ENCODE measurements around the gene PCTP. TPM values are rescaled to one million over a fixed set of nuclear protein-coding genes. Genes with fewer than 3 reads are reported as not detected.

The PCTP gene
- total RNA-seq, 1 donor from 2014 or later, result 17.8 TPM

GRCh38 chr17:55778389-55779118 lies 27.7 kb downstream of the PCTP start:
- intact Hi-C loops (cut with DNase I), result no loop called here
- no peak for TF ChIP-seq CTCF (IDR thresholded peaks at IDR 0.05)
- peaks cover 32 to 36% of the 10 kb centered on the region in 2 donors for H3K36me3 ChIP-seq
- no peaks in the 10 kb centered on the region for H3K4me1 ChIP-seq
- H3K27ac ChIP-seq, result no peak overlapping the region
- H3K4me3 ChIP-seq, result no peak overlapping the region
- DNase-seq (ENCODE audit: low spot score in 2 of 2), result no peak
- H3K27me3 ChIP-seq, result no peaks in the 10 kb centered on the region
- no peaks in the 10 kb centered on the region for H3K9me3 ChIP-seq

GRCh38 chr17:55783684-55784245 lies 32.9 kb downstream of the PCTP start:
- Histone ChIP-seq H3K36me3 (no peaks in the 10 kb centered on the region), H3K4me3 (no peak overlapping the region), H3K27me3 (no peaks in the 10 kb centered on the region), H3K27ac (peak overlapping the region in 1 of 2 donors; percentile 23), H3K4me1 (no peaks in the 10 kb centered on the region), H3K9me3 (no peaks in the 10 kb centered on the region)
- DNase-seq (ENCODE audit: low spot score in 2 of 2), result peak in 1 of 2 donors; percentile 76
- no peak for TF ChIP-seq CTCF (IDR thresholded peaks at IDR 0.05)
- intact Hi-C loops (cut with DNase I), result no loop called here

- no peak overlapping the region for H3K4me3 ChIP-seq
- H3K27ac ChIP-seq, result no peak overlapping the region
- TF ChIP-seq CTCF (IDR thresholded peaks at IDR 0.05), result no peak
- H3K36me3 ChIP-seq, result no peaks in the 10 kb centered on the region
- H3K9me3 ChIP-seq, result no peaks in the 10 kb centered on the region
- intact Hi-C loops (cut with DNase I), result no loop called here
- H3K4me1 ChIP-seq, result no peaks in the 10 kb centered on the region
- no peak for DNase-seq (ENCODE audit: low spot score in 2 of 2)
- no peaks in the 10 kb centered on the region for H3K27me3 ChIP-seq
Measured at GRCh38 chr17:55784666-55785065, 33.8 kb downstream of the PCTP start.

- intact Hi-C loops (cut with DNase I), result no loop called here
- DNase-seq (ENCODE audit: low spot score in 2 of 2), result no peak
- Histone ChIP-seq H3K27me3 (no peaks in the 10 kb centered on the region), H3K4me3 (no peak overlapping the region), H3K9me3 (no peaks in the 10 kb centered on the region), H3K4me1 (no peaks in the 10 kb centered on the region), H3K36me3 (no peaks in the 10 kb centered on the region), H3K27ac (no peak overlapping the region)
- TF ChIP-seq CTCF (IDR thresholded peaks at IDR 0.05), result no peak
Measured at GRCh38 chr17:55785181-55785580, 34.3 kb downstream of the PCTP start.

GRCh38 chr17:55793272-55793671 lies 42.4 kb downstream of the PCTP start:
- intact Hi-C loops (cut with DNase I), result no loop called here
- Histone ChIP-seq H3K4me1 (no peaks in the 10 kb centered on the region), H3K36me3 (no peaks in the 10 kb centered on the region), H3K27ac (no peak overlapping the region), H3K27me3 (no peaks in the 10 kb centered on the region), H3K4me3 (no peak overlapping the region), H3K9me3 (no peaks in the 10 kb centered on the region)
- DNase-seq (ENCODE audit: low spot score in 2 of 2), result no peak
- no peak for TF ChIP-seq CTCF (IDR thresholded peaks at IDR 0.05)
